ENCODE data around the gene CLEC4M.

The CLEC4M gene

GRCh38 chr19:7731615-7732014 lies 31.4 kb upstream of the CLEC4M start:
- DNase-seq, result no peak
- no peak overlapping the region for H3K4me3 ChIP-seq (ENCODE audit: low read depth, low read length)
- no peaks in the 10 kb centered on the region for H3K36me3 ChIP-seq (replicated peaks)
- TF ChIP-seq, protein P1, sequence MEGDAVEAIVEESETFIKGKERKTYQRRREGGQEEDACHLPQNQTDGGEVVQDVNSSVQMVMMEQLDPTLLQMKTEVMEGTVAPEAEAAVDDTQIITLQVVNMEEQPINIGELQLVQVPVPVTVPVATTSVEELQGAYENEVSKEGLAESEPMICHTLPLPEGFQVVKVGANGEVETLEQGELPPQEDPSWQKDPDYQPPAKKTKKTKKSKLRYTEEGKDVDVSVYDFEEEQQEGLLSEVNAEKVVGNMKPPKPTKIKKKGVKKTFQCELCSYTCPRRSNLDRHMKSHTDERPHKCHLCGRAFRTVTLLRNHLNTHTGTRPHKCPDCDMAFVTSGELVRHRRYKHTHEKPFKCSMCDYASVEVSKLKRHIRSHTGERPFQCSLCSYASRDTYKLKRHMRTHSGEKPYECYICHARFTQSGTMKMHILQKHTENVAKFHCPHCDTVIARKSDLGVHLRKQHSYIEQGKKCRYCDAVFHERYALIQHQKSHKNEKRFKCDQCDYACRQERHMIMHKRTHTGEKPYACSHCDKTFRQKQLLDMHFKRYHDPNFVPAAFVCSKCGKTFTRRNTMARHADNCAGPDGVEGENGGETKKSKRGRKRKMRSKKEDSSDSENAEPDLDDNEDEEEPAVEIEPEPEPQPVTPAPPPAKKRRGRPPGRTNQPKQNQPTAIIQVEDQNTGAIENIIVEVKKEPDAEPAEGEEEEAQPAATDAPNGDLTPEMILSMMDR (IDR thresholded peaks at IDR 0.05; ENCODE audit: low read depth, low read length, missing control alignments), result no peak
- no peak overlapping the region for H3K27ac ChIP-seq
- peaks cover 32% of the 10 kb centered on the region for H3K27me3 ChIP-seq (replicated peaks)
- in situ Hi-C loops (cut with HindIII; ENCODE audit: low pct_ligation_motif_present, low sequenced_read_pairs), result no loop called here

- no peak for DNase-seq
- no peak within 1 kb of the TSS for H3K27ac ChIP-seq
- TF ChIP-seq, protein P1 (IDR thresholded peaks at IDR 0.05; ENCODE audit: low read depth, low read length, missing control alignments), result no peak
- H3K4me3 ChIP-seq (ENCODE audit: low read depth, low read length), result no peak within 1 kb of the TSS
- H3K27me3 ChIP-seq (replicated peaks), result peaks cover 32% of the 10 kb centered on the region
- H3K36me3 ChIP-seq (replicated peaks), result no peaks in the 10 kb centered on the region
- in situ Hi-C loops (cut with HindIII; ENCODE audit: low pct_ligation_motif_present, low sequenced_read_pairs), result no loop called here
These were observed 31.0 kb upstream of the CLEC4M start, which contains the start of gene CLEC4G for GRCh38 chr19:7732045-7732444. CLEC4G (minus strand) TSS chr19:7732110; CDS start chr19:7732102, 8 bp downstream.

DNA sequence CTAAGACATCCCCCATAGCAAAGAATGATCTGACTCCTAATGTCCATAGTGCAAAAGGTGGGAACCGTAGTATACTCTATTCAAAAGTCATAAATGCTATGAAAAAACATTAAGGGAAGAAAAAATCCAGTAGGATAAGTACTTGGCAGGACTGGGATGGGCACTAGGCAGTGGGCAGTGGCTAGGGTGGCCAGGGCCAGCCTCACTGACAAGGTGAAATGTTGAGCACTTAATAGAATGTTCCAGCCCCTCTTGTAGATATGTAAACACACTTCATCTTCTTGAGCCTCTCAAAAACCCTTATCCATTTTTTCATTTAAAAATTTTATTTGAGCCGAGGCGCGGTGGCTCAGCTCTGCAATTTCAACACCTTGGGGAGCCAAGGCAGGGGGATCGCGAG lies 29.7 kb upstream of the CLEC4M start:
- Histone ChIP-seq H3K4me3 (ENCODE audit: low read depth, low read length) (no peak overlapping the region), H3K36me3 (replicated peaks) (no peaks in the 10 kb centered on the region), H3K27me3 (replicated peaks) (peaks cover 29% of the 10 kb centered on the region), H3K27ac (no peak overlapping the region)
- DNase-seq, result no peak
- in situ Hi-C loops (cut with HindIII; ENCODE audit: low pct_ligation_motif_present, low sequenced_read_pairs), result no loop called here
- TF ChIP-seq, protein P1 (IDR thresholded peaks at IDR 0.05; ENCODE audit: low read depth, low read length, missing control alignments), result no peak

GRCh38 chr19:7734220-7735203 lies 28.5 kb upstream of the CLEC4M start:
- H3K27ac ChIP-seq, result no peak overlapping the region
- H3K36me3 ChIP-seq (replicated peaks), result no peaks in the 10 kb centered on the region
- DNase-seq, result no peak

GRCh38 chr19:7736148-7736547 lies 26.9 kb upstream of the CLEC4M start:
- Histone ChIP-seq H3K27me3 (replicated peaks) (peaks cover 7% of the 10 kb centered on the region), H3K27ac (no peak overlapping the region), H3K4me3 (ENCODE audit: low read depth, low read length) (no peak overlapping the region), H3K36me3 (replicated peaks) (no peaks in the 10 kb centered on the region)
- no peak for DNase-seq
- TF ChIP-seq, protein P1 (IDR thresholded peaks at IDR 0.05; ENCODE audit: low read depth, low read length, missing control alignments), result no peak
- in situ Hi-C loops (cut with HindIII; ENCODE audit: low pct_ligation_motif_present, low sequenced_read_pairs), result no loop called here

More at GRCh38 chr19:7734220-7735203, 28.5 kb upstream of the CLEC4M start:
- in situ Hi-C loops (cut with HindIII; ENCODE audit: low pct_ligation_motif_present, low sequenced_read_pairs), result no loop called here
- H3K4me3 ChIP-seq (ENCODE audit: low read depth, low read length), result no peak overlapping the region
- TF ChIP-seq, protein P1 (IDR thresholded peaks at IDR 0.05; ENCODE audit: low read depth, low read length, missing control alignments), result no peak
- H3K27me3 ChIP-seq (replicated peaks), result peaks cover 21% of the 10 kb centered on the region
